ENCODE measurements around the gene PSTPIP1.

The PSTPIP1 gene

GRCh38 chr15:77017091-77017660 lies 22.2 kb downstream of the PSTPIP1 start:
- DNase-seq (ENCODE audit: low read depth, low spot score): no peak
- no peak overlapping the region for H3K27ac ChIP-seq

DNA sequence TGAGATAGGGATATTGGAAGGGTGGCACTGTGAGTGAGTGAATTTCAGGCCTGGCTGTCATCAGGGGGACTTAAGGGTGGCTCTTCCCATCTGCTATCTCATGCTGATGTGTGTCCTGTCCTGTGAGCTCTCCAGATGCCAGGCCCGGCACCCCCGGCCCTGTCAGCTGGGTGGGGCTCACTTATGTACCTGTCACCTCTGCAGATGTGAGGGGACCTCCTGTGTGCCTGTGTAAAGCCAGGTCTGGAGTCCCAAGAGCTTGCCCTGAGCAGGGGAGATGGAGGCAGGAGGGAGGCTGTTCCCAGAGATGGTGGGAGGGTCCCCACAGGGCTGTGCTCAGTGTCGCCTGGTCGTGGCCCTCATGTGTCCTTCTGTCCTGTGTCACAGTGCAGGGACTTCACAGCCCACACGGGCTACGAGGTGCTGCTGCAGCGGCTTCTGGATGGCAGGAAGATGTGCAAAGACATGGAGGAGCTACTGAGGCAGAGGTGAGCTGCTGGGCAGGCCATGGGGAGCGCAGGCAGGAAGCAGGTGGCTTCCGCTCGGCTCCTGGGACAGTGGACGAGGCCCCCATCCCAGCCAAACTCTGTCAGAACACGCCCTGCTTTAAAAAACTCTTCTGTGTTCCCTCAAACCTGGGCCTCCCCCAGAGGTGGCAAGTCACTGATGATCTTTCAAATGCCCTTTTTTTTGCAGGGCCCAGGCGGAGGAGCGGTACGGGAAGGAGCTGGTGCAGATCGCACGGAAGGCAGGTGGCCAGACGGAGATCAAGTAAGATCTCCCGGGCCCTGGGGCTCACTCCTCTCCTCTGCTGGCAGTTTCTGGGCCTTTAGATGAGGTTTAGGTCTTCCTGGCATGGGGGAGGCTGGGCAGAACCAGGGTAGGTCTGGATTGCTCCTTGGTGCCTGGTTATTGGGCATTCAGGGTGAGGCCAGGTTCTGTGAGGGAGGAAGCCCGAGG lies 23.1 kb downstream of the PSTPIP1 start:
- DNase-seq (ENCODE audit: low read depth, low spot score): no peak
- H3K27ac ChIP-seq: no peak overlapping the region

GRCh38 chr15:77018796-77019505 lies 24.0 kb downstream of the PSTPIP1 start:
- DNase-seq (ENCODE audit: low read depth, low spot score): no peak
- H3K27ac ChIP-seq: no peak overlapping the region

- no peak overlapping the region for H3K27ac ChIP-seq
- no peak for DNase-seq (ENCODE audit: low read depth, low spot score)
Observed at GRCh38 chr15:77019521-77020331, 24.8 kb downstream of the PSTPIP1 start.

GRCh38 chr15:77020348-77021087 lies 25.6 kb downstream of the PSTPIP1 start:
- no peak for DNase-seq (ENCODE audit: low read depth, low spot score)
- no peak overlapping the region for H3K27ac ChIP-seq

DNA sequence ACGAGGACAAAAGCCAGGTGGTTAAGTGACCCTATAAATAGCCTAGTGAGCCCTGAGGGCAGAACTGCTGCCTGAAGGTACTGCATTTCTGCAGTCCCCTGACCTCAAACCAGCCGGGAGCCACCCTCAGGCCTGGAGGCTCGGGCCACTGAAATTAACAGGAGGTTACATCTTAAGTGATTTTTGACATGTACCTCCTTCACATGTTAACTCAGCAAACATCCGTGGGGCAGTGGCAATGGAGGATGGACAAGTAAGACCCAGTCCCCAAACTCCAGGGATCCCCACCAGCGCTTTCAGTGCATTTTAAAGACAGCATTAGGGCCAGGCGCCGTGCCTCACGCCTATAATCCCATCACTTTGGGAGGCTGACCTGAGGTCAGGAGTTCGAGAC lies 26.2 kb downstream of the PSTPIP1 start:
- H3K27ac ChIP-seq: no peak overlapping the region
- no peak for DNase-seq (ENCODE audit: low read depth, low spot score)

- DNase-seq (ENCODE audit: low read depth, low spot score): no peak
- H3K27ac ChIP-seq: no peak overlapping the region
Observed at GRCh38 chr15:77021803-77022381, 27.0 kb downstream of the PSTPIP1 start.

DNA sequence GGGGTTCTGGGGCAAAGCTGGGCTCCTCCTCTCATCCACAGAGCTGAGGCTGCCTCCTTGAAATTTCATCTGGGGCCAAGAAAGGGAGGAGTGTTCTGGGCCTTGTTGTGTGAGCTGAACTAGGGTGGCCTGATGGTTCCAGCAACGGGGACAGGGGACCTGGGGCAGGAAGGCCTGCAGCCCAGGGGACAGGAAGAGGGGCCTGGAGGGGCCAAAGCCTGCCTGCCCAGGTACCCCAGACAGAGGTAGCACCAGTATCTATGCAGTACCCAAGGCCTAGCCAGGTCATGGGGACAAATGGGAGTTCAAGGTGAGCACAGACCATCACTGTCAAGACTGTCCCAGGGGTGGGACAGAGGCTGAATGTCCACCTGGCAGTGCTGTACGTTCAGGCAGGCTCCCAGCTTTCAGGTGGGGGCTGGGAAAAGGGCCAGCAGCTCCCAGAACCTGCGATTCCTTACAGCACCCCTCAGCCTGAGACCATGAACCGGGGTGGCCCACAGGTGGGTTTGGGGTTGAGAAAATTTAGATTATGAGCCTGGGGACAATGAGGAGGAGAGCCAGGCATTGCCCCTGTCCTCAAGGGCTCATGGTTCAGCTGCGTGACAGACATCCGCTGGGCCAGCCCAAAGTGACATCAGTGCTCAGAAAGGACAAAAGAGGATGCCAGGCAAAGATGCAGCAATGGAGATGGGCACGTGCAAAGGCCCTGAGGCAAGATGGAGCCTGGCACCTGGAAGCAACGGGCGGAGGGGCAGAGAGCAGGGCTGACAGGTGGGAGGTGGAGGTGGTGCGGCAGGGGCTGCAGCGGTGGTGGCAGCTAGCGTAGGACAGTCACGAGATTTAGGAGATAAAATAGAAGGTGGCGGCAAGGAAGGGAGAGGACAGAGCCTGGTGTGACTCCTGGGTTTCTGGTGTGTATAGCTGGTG lies 28.0 kb downstream of the PSTPIP1 start:
- no peak for DNase-seq (ENCODE audit: low read depth, low spot score)
- H3K27ac ChIP-seq: no peak overlapping the region

GRCh38 chr15:77023576-77024272 lies 28.8 kb downstream of the PSTPIP1 start:
- no peak overlapping the region for H3K27ac ChIP-seq
- no peak for DNase-seq (ENCODE audit: low read depth, low spot score)

- no peak overlapping the region for H3K27ac ChIP-seq
- DNase-seq (ENCODE audit: low read depth, low spot score): no peak
Observed at GRCh38 chr15:77024273-77025082, 29.6 kb downstream of the PSTPIP1 start.

DNA sequence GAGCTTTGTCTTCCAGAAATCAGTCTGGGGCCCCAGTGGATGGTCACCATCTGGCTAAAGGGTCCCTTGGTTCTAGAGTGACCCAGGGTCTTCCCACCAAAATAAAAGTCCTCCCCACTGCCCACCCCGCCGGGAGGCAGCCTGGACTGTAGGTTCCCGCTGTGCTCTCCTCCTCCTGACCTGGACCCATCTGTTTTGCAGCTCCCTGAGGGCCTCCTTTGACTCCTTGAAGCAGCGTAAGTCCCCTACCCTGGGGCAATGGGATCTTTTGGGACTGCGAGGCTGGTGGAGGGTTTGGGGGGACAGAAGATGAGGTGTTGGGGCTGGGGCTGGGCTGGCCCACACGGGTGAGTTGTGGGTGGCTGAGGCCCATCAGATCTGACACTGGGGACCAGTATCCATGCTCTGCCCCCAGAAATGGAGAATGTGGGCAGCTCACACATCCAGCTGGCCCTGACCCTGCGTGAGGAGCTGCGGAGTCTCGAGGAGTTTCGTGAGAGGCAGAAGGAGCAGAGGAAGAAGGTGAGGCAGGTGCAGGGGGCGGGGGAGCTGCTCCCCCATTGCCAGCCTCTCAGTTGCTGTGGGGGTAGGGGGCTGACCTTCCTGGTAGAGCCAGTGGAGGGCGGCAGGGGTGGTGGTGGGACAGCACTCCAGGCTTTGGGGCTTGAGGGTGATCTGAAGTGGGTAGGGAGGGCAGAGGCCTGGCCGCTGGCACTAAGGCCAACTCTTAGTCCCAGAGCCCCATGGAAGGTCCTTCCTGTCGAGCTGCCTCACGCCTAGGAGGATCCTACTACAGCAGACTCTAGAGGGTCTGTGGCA lies 30.4 kb downstream of the PSTPIP1 start:
- no peak for DNase-seq (ENCODE audit: low read depth, low spot score)
- H3K27ac ChIP-seq: no peak overlapping the region

DNA sequence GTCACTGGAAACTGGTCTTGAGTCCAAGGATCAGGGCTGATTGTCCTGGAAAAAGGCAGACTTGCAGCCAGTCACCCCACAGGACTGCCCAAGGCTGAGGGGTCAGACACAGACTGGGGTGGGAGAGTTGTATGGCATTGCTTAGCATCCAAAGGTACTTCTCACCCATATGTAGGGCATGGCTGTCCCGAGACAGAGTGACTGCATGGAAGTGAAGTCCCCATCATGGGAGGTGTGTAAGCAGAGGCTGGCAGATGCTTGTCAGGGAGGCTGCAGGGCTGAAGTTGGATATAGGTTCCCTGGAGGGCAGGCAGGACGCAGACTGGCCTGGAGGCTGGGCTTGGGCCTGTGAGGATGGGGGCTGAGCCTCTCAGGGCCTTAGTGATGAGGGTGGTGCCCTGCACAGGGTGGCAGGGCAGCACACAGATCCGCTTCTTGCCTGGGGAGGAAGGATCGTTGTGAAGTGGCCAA lies 31.1 kb downstream of the PSTPIP1 start:
- H3K27ac ChIP-seq: no peak overlapping the region
- DNase-seq (ENCODE audit: low read depth, low spot score): no peak

DNA sequence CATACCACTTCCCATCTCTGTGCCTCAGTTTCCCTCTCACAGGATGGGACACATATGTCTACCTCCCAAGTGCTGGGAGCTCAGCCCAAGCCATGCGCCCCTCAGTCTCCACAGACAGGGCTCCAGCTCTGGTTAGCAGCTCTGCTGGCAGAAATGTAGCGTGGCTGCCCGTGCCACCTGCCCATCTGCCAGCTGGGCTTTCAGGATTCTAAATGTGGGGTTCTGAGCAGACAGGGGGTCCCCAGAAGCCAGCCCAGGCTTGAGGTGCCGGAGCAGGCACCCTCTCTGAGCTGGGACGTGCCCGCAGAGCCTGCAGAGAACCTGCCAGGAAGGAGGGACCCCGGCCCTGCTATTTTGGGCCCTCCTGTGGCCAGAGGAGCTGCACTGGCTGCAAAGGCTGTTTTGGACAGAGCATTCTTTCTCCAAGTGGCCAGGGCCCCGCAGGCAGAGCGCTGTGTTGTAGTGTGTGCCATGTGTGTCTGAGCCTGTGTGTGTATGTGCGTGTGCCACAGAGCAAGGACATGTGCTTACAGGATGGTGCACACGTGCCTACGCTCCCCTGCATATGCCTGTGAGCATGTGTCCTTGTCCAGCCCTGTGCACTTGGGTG lies 31.7 kb downstream of the PSTPIP1 start:
- H3K27ac ChIP-seq: no peak overlapping the region
- DNase-seq (ENCODE audit: low read depth, low spot score): no peak

DNA sequence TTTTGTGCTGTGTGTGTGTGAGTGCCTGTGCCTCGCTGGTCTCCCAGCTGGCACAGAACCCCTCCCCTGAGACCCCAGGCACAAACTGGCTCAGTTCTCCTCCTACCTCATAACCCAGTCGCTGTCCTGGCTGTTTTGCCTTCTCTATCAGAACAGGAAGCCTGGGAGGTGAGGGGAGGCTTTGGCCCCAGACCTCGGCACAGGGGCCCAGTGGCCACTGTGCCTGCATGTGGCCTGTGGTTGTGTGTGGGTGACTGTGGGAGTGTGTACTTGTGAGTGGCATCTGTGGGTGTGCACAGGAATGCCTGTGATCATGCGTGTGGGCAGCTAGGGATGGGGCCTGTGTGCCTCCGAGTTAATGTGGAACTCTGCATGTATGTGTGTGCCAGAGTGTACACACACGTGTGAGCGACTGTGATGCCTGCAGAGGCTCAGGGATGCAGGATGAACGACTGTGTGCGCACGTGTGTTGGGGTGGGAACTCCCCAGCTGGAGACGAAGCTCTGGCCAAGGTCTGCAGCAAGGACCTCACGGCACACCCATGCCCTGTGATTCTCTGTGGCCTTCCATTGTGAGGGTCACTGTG lies 32.3 kb downstream of the PSTPIP1 start:
- no peak overlapping the region for H3K27ac ChIP-seq

More for the DNA sequence above, 32.3 kb downstream of the PSTPIP1 start:
- DNase-seq (ENCODE audit: low read depth, low spot score): no peak

Data from epithelial cell of prostate (primary cell).